Ascending aorta (tissue), 2 donors: ENCODE results near the gene RGS7. TPM values are rescaled to one million over a fixed set of nuclear protein-coding genes. Genes with fewer than 3 reads are reported as not detected.

Source experiments
- DNase-seq, 2 donors: peaks; one replicate each; pipeline ENCODE4 v3.0.0-alpha.2; 2019; ENCODE audit warnings: low spot score in 2 of 2
- H3K27ac ChIP-seq, 2 donors: fragments of 200-600 bp; sonication (generic); one replicate each; pipeline ENCODE4 v1.5.1; 2016 to 2017; ENCODE audit warnings: mild to moderate bottlenecking in 1 of 2
- H3K27me3 ChIP-seq: fragments of 200-600 bp; sonication (generic); one replicate; pipeline ENCODE4 v1.5.1; 2017
- H3K36me3 ChIP-seq, 2 donors: fragments of 200-600 bp; sonication (generic); one replicate each; pipeline ENCODE4 v1.5.1; 2016
- H3K4me1 ChIP-seq, 2 donors: fragments of 200-600 bp; sonication (generic); one replicate each; pipeline ENCODE4 v1.5.1; 2016 to 2017; ENCODE audit warnings: mild to moderate bottlenecking in 1 of 2
- H3K4me3 ChIP-seq, 2 donors: fragments of 200-600 bp; sonication (generic); one replicate each; pipeline ENCODE4 v1.5.1; 2016 to 2017; ENCODE audit warnings: mild to moderate bottlenecking in 1 of 2
- H3K9me3 ChIP-seq, 2 donors: fragments of 200-600 bp; sonication (generic); one replicate each; pipeline ENCODE4 v1.5.1; 2016
- CTCF ChIP-seq, 3 experiments: fragments of 200-600 bp in 2 of 3; fragments of 450-650 bp in 1 of 3; sonication (generic) in 2 of 3; IDR thresholded peaks; one replicate each; pipeline ENCODE4 v1.5.1; 2016 to 2019; ENCODE audit warnings: antibody characterized with exemption in 3 of 3, mild to moderate bottlenecking in 1 of 3, moderate library complexity in 1 of 3
- intact Hi-C: fragments of 100-400 bp; cut with DNase I; formaldehyde crosslinking; loops from one replicate; pipeline ENCODE4 v1.15.1; 2023
- total RNA-seq: library from RNA; depleted of rRNA; stranded (reverse); fragments of >200 nt; gene quantifications from one replicate; pipeline ENCODE4 v1.1.0, GENCODE V29; 2016

Gene RGS7
- total RNA-seq, 1 donor from 2014 or later: not detected

GRCh38 chr1:241269116-241269515 is 87.9 kb downstream of the RGS7 start:
- DNase-seq: no peak
- Histone ChIP-seq H3K9me3 (no peaks in the 10 kb centered on the region), H3K4me1 (no peaks in the 10 kb centered on the region), H3K4me3 (no peak overlapping the region), H3K27ac (no peak overlapping the region), H3K27me3 (no peaks in the 10 kb centered on the region), H3K36me3 (no peaks in the 10 kb centered on the region)
- no peak for TF ChIP-seq CTCF (IDR thresholded peaks at IDR 0.05)
- intact Hi-C loops: no loop called here

GRCh38 chr1:241266121-241266520 is 90.9 kb downstream of the RGS7 start:
- Histone ChIP-seq H3K27ac (no peak overlapping the region), H3K36me3 (no peaks in the 10 kb centered on the region), H3K4me3 (no peak overlapping the region), H3K9me3 (no peaks in the 10 kb centered on the region), H3K27me3 (no peaks in the 10 kb centered on the region), H3K4me1 (no peaks in the 10 kb centered on the region)
- no peak for DNase-seq
- intact Hi-C loops: no loop called here
- no peak for TF ChIP-seq CTCF (IDR thresholded peaks at IDR 0.05)

- H3K27me3 ChIP-seq: no peaks in the 10 kb centered on the region
- no peak overlapping the region for H3K27ac ChIP-seq
- no peaks in the 10 kb centered on the region for H3K4me1 ChIP-seq
- H3K9me3 ChIP-seq: no peaks in the 10 kb centered on the region
- no peak overlapping the region for H3K4me3 ChIP-seq
- no peaks in the 10 kb centered on the region for H3K36me3 ChIP-seq
- no peak for TF ChIP-seq CTCF (IDR thresholded peaks at IDR 0.05)
- no peak for DNase-seq
- intact Hi-C loops: no loop called here
Observed at GRCh38 chr1:241265428-241265827, 91.6 kb downstream of the RGS7 start.

GRCh38 chr1:241263346-241263745 is 93.7 kb downstream of the RGS7 start:
- intact Hi-C loops: no loop called here

GRCh38 chr1:241253471-241253870 is 103.5 kb downstream of the RGS7 start:
- Histone ChIP-seq H3K4me3 (no peak overlapping the region), H3K36me3 (no peaks in the 10 kb centered on the region), H3K27ac (no peak overlapping the region), H3K27me3 (no peaks in the 10 kb centered on the region), H3K9me3 (no peaks in the 10 kb centered on the region), H3K4me1 (no peaks in the 10 kb centered on the region)
- TF ChIP-seq CTCF (IDR thresholded peaks at IDR 0.05): no peak
- intact Hi-C loops: no loop called here
- no peak for DNase-seq

More at GRCh38 chr1:241263346-241263745, 93.7 kb downstream of the RGS7 start:
- Histone ChIP-seq H3K4me1 (no peaks in the 10 kb centered on the region), H3K27me3 (no peaks in the 10 kb centered on the region), H3K27ac (no peak overlapping the region), H3K36me3 (no peaks in the 10 kb centered on the region), H3K4me3 (no peak overlapping the region), H3K9me3 (no peaks in the 10 kb centered on the region)
- DNase-seq: no peak
- TF ChIP-seq CTCF (IDR thresholded peaks at IDR 0.05): no peak

- H3K36me3 ChIP-seq: no peaks in the 10 kb centered on the region
- DNase-seq: no peak
- no peak overlapping the region for H3K4me3 ChIP-seq
- intact Hi-C loops: no loop called here
- no peak for TF ChIP-seq CTCF (IDR thresholded peaks at IDR 0.05)
- H3K27ac ChIP-seq: no peak overlapping the region
- no peaks in the 10 kb centered on the region for H3K27me3 ChIP-seq
- no peaks in the 10 kb centered on the region for H3K4me1 ChIP-seq
- no peaks in the 10 kb centered on the region for H3K9me3 ChIP-seq
Observed at GRCh38 chr1:241250465-241250864, 106.5 kb downstream of the RGS7 start.
